Activated effector memory CD4-positive, alpha-beta T cell treated with anti-CD3 and anti-CD28 coated beads, Interleukin-2, amount 50 U/mL, for 16 hours (primary cell): ENCODE data around the gene ANTKMT.

ENCODE experiments used
- DNase-seq: peaks from one replicate; pipeline ENCODE4 v3.0.0-alpha.2; 2020

Gene ANTKMT

GRCh38 chr16:700684-701584 is 20.0 kb upstream of the ANTKMT start:
- DNase-seq: peak; percentile 82

DNA sequence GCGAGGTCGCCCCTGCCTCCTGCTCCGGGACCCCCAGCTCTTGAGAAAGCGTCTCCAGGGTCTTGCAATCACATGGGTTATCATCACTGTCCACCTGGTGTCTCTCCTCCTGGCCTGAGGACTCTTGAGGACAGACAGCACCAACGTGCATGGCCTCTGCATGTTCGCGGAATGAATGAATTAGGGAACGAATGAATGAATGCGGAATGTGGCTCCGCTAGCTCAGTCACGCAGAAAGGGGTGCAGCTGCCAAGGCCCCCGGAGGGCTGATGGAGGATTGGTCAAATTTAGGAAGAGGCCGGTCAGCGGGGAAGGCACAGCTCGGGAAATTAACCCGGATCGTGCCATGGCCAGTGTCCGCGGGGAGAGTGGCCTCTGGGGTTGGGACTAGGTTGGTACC is 18.6 kb upstream of the ANTKMT start:
- no peak for DNase-seq

DNA sequence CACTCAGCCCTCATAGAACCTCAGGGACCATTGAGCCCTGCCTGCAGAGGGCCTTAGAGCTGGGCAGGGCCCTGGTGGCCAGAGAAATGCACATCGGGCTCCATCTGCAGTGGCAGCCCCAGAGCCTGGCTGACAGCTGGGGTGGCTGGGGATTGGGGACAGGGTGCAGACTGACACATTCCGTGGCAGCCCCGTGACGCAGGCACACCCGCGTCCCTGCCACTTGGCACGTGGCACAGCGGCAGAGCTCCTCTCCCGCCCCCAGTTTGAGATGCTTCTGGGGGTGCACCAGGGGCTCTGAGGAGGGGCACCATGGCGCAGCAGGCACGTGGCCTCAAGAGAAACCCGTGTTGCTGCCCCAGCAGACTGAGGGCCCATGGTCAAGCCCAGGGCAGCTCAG is 17.5 kb upstream of the ANTKMT start:
- DNase-seq: no peak

DNA sequence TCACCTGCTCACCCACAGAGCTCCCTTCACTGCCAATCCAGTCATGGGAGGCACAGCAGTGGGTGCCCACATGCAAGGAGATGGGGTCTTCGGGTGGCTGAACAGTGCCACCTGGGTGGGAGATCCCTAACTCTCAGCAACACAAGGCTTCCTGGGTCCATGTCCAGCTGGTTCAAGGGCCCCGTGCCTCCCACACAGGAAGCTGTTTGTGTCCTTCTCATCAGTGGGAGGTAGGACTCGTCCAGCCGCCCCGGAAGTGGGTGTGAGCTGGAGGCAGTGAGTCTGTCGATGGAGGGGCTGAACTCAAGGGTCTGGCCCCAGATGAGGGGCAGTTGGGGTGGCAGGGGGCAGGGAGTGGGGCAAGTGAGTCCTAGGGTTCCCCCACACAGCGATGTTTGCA is 16.9 kb upstream of the ANTKMT start:
- no peak for DNase-seq

- DNase-seq: no peak
Measured at GRCh38 chr16:704552-705380, 16.2 kb upstream of the ANTKMT start.

- no peak for DNase-seq
Measured at GRCh38 chr16:705431-706188, 15.3 kb upstream of the ANTKMT start, which contains the start of gene FBXL16. FBXL16 (minus strand) TSS chr16:705801; CDS start chr16:697405, 8,396 bp downstream.

DNA sequence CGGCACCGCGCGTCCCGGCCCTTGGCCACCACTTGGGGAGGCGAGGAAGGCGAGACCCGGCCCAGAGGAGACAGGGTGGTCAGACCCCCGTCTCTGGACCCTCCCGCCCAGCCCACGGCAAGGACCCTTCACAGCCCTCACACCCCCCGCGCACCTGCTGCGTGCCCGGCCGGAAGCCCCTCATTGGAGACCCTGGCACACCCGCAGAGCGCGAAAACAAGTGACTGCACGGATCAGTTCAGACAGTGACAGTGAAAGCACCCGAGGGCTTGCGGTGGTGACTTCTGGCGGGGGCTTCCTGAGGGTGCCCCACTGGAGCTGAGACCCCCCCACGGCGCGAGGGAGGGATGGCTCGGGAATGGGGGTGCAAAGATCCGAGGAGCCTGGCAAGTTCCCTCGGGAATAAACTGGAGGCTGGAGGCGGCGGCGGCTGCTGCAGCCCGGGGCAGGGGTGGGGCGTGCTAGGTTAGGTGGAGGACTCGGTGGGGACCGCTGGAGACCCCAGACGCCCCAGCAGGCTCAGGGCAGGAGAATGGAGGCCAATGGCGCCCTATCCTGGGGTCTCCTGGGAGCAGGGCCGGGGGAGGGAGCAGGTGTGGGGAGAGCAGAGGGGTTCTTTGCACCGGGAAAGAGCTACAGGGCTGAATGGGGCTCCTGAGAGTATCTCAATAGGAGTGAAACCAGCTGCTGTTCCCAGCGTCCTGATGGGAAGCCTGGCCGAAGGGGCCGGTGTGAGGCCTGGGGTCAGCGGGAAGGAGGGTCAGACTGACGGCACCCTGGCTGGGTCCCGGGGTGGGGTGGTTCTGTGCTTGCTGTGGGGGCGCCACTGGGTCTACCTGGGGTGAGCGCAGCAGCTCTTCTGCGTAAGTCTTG is 14.5 kb upstream of the ANTKMT start:
- DNase-seq: no peak

DNA sequence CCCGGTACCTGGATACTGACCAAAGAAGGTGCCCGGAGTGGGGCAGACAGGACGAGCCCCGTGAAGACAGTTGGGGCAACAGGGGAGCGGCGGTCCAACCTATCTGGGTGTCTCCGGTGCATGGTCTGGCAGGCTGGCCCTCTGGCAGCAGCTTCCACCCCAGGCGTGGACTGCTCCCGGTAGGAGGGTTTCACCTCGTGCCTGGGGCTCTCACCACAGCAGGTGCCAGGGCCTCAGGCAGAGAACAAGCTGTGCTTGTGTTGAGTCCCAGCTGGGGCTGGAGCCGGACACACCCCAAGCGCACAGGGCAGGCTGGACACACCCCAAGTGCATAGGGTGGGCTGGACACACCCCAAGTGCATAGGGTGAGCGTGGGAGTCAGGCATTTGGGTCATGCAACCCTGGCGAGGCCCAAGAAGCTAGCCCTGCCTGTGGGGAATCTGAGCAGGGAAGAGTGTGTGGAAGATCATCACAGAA is 13.8 kb upstream of the ANTKMT start:
- no peak for DNase-seq

- no peak for DNase-seq
Measured at GRCh38 chr16:708019-708418, 12.9 kb upstream of the ANTKMT start.

GRCh38 chr16:708959-709358 is 12.0 kb upstream of the ANTKMT start:
- DNase-seq: no peak

DNA sequence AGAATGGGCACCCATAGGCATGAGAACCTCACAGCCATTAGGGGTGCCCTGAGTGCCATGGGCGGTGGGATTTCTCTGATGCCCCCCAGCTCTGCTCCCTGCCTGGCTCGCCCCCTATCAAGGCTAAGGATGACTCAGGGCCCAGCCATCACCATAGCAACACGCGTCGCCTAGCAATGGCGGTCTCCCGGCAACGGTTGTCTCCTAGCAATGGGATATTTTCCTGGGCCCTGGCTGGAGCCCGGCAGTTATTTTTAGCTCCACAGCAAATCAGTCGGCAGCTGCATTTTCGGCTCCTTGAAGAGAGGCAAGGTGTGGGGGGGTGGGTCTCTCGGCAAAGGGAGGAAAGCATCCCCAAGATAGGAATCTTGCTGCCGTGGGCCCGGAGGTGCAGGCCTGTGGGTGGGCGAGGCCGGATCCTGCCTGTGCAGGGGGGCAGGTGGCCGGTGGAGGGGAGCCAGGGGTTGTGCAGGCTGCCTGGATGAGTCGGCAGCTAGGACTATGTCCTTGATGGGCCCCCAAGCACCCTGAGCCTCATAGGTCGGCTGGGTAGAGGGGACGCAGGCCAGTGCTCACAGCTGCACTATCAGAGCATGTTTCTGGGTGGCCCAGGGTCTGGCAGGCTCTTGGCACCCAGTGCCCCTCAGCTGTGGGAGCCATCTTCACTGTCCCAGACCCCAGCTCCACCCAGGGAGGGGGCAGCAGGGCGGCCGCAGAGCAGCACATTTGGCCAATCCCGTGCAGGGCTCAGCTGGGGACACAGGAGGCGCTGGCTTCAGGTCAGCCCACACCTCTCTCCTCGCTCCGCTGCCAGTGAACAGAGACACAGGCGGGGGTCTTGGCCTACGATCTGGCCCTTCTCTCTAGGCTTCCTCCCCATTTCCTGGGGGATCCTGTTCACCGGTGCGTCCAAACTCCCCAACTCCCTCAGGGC is 11.1 kb upstream of the ANTKMT start:
- no peak for DNase-seq

- no peak for DNase-seq
Measured at GRCh38 chr16:710500-711075, 10.4 kb upstream of the ANTKMT start.

DNA sequence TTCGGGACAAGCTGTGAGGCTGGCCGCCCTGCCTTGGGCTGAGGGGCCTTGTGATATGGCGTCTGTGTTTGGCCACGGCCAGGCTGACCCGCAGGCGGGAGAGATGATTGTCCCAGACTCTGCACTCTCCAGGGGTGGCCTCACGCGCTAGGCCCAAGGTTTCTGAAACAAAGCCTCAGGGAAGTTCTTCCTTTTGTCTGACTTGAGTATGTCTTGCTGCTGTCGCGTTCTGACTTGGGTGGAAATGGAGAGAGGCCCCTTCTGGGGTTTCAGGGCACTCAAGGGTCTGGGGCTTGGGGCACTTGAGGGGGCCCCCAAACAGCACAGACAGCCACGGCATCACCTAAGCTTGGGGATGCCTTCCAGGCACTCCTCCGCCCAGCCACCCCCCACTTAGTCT is 9.9 kb upstream of the ANTKMT start:
- no peak for DNase-seq

- DNase-seq: peak; percentile 92
Measured at GRCh38 chr16:711548-712320, 9.2 kb upstream of the ANTKMT start.

DNA sequence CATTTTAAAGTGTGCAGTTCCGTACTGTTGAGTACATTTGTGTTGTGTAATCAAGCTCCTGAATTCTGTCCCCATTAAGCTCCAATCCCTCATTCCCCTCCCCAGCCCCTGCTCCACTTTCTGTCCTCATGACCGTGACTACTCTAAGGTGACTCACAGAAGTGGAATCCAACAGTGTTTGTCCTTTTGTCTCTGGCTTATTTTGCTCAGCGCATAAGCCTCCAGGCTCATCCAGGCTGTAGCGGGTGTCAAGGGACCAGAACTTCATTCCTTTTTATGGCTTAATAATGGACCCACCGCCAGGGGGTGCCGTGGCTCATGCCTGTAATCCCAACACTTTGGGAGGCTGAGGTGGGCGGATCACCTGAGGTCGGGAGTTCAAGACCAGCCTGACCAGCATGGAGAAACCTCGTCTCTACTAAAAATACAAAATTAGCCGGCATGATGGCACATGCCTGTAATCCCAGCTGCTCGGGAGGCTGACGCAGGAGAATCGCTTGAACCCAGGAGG is 8.2 kb upstream of the ANTKMT start:
- peak; percentile 81 for DNase-seq

DNA sequence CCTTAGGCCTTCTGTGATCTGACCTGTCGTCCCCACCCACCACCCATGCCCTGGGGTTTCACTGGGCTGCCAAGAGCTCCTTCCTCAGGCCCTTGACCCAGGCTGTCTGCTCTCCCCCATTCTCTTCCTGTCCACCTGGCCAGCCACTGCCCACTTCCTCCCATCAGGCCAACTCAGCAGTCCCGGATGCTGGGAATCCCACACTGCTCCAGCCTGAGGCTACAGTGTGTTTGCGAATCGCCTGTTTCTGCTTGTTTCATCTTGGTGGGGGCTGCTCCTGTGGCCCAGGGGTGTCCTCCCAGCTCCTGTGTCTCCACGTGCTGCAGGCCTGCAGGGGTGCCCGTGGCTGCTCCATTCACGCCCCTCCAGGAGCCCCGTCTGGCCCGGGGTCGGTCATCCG is 6.9 kb upstream of the ANTKMT start:
- DNase-seq: no peak

GRCh38 chr16:714558-715476 is 6.1 kb upstream of the ANTKMT start, which contains the start of gene METRN:
METRN (plus strand) TSS chr16:715118; CDS start chr16:715290, 172 bp downstream.
- DNase-seq: peak; percentile 96
